HPDE6-E6E7 (cell line): ENCODE results near the gene TCERG1L.
"Not testable (repeated sequence)": the region's sequence is repeated elsewhere in the genome, so short reads cannot be mapped to it uniquely, and the experiment has no call there.

Experiments
- DNase-seq: peaks from one replicate; pipeline ENCODE4 v3.0.0; 2011; ENCODE audit warnings: missing footprints; ENCODE audit errors: extremely low spot score

The TCERG1L gene

DNA sequence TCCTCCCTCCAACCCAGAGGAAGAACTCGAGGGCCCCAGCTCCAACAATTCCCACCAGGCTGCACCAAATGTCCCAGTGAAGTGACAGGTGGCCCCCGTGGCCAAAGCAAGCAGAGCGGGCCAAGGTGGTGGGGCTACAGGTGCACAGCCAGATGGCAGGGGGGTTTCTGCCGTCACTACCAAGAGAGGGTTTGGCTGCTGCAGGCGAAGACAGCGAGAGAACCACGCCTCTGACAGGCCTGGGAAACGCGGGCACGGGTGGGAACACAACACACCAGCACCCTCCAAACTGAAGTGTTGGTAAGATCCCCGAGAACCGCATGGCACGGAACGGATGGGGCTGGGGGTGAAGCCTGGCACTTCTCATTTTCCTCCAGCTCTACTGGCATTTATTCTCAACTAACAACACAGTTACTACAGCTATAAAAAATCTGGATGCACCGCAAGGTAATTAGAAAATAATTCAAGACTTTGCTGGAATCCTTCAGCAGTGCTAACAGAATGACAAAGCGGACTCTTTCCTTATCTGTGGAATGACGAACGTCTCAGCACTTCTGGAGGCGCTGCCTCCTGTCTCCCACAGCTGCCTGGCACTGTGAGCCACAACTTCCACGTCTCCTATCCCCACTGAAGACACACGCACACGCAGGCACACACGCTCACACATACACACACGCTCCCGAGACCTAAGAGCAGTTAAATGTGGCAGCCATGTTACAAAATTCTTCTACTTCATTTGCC lies 167.9 kb downstream of the TCERG1L start:
- no peak for DNase-seq

DNA sequence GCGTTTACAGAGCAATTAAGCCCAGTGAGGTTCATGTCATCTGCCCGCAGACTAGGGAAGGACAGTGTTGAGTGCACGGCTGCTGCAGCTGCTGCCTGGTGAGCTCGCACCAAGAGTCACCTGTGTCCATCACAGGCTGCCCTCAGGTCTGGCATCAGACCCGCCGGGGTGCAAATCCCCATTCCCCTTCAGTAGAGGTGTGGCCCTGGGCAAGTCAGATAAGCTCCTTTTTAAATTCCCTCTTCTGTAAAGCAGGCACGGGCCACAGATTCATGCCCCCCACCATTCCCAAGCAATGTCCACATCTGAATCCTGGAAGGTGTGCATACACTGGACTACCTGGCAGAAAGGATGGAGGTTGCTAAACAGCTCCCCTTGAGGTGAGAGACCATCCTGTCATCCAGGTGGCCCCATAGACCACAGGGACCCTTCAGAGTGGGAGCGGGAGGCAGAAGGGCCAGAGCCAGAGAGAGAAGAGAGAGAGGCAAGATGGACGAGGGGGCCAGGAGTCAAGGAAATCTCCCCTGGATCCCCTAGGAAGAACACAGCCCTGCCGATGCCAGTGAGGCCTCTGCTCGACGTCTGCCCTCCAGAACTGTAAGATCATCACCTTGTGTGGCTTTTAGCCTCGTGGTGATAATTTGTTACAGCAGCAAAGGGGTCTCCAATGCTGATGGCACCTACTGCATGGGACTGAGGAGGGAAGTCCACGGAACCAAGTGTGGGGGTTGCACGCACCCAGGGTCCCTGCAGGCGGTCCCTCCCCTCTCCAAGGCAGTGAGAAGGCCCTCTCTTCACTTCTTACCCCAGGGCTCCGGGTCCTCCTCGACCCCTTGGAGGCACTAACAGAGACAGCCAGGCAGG lies 168.8 kb downstream of the TCERG1L start:
- DNase-seq: no peak

DNA sequence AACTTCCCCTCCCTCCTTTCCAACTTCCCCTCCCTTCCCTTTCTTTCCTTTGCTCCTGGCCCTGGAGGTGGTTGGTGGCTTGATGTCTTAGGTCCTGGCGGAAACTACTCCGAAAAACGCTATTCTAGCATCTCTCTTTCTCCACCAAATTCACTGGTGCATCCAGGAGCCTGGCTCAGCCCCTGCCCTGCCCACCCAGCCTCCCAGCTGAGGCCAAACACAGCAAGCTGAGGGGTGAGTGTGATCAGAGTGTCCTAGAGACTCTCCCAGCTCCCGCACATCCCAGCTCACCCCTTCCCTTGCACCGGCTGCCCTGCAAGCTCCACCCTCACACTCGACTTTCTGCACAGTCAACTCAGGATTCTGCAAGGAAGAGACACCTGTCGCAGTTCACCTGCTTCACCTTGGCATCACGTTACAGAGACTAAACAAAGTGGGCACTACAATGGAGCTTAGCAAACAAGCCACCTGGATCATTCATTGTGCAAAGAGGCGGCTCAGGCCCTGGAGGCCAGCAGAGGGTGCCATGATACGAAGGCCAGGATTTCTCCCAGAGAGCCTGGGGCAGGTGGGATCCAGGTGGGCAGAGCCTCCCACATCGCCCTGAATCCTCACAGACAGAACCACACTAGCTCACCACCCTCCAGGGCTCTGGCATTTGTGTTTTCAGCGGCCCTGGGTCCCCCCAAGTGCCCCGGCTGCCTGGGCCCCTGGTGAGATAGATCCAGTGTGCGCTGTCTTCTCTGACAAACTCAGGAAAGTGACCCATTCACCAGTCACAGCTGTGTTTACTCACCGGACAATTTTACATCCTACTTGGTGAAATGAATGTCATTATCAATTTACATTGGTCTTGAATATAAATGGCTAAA lies 169.6 kb downstream of the TCERG1L start:
- no peak for DNase-seq

DNA sequence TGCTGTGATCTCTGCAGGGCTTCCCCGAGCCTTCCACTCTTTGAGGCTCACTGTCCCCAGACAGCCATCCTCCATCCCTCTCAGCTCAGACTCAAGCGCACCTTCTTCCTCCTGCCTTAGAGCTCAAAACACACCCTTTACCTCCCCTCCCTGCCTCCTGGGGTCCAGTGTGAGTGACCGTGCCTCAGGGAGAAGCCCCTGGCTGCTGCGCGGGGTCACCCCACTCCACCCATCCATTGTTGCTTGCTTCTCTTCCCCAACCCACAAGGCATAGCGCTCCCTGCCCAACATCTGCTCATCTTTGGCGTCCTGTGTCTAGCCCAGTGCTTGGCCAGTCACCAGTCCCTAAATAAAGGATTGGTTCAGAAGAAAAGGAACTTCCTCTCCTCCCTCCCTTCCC lies 170.3 kb downstream of the TCERG1L start:
- no peak for DNase-seq

DNA sequence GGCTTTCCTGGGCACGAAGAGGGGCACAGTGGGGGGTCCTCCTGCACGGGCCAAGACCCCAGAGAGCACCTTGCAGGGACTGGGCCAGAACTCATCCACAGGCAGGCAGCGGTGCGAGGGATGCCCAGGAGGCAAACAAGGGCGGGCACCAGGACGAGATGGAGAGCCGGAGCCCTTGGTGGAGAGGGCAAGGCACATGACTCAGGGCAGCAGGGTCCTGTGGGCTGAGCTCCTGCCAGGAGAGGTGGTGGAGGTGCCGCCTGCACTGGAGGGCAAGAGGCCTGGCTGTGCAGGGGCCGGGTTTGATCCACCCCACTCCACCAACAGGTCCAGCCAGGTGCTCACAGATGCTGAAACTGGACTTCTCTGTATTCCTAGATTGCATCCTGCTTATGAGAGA lies 170.9 kb downstream of the TCERG1L start:
- DNase-seq: no peak

DNA sequence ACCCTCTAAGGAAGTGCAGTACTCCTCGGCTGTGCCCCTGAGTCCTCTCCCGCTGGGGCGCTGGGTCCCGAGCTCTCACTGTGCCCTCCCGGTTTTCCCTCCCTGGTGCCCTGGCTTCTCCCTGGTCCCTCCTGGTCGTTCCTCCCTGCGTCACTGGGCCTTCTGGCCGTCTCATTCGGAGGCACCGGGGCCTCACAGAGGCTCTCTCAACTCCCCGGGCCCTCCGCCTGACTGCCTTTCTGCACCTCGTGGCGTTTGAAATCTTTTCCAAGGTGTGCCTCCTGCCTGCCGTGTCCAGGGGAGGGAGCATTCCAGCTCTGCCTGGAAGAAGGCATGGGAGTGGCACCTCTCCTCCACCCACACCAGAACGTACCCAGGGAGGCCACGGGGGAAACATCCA lies 174.3 kb downstream of the TCERG1L start:
- DNase-seq: no peak

DNA sequence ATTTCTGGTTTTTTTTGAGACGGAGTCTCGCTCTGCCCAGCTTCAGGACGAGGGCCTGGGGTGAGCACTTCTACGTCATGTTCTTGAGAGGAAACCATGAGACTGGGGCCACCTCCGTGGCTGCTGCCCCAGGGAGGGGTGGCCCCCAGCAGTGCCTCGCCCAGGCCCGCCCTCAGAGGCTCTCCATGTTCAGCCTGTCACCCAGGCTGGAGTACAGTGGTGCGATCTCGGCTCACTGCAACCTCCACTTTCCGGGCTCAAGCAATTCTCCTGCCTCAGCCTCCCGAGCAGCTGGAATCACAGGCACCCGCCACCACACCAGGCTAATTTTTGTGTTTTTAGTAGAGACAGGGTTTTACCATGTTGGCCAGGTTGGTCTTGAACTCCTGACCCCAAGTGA lies 175.2 kb downstream of the TCERG1L start:
- DNase-seq: not testable (repeated sequence)

DNA sequence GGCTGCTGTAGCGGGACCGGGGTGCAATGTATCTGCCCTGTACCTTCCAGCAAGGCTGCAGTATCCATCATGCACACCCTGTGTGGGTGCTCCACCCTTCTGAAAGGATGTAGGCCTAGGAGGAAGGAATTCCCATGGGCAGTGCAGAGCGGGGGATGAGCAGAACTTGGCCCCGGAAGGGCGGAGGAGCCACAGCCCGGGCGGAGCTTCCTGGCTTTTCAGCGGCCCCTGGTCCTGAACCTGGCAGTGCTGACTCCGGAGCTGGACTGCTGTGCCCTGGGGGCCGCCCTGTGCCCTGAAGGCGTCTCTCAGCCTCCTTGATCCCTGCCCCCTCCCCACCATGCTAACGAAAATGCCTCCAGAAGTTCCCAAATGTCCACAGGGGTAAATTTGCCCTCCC lies 175.8 kb downstream of the TCERG1L start:
- DNase-seq: no peak

DNA sequence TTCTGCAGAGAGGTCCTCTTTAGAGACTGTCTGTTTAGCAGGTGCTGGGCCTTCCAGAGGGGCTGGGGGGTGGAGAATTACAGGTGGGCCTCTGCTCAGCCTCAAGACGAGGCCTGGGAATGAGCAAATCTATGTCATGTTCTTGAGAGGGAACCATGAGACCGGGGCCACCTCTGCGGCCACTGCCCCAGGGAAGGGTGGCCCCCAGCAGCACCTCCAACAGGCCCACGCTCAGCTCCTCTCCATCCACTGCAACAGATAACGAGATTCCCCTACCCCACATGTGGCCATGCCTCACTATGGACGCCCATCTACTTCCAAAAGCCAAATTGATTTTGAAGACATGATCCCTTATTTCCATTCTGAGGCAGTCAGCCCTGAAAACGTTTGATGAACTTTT lies 176.9 kb downstream of the TCERG1L start:
- no peak for DNase-seq

DNA sequence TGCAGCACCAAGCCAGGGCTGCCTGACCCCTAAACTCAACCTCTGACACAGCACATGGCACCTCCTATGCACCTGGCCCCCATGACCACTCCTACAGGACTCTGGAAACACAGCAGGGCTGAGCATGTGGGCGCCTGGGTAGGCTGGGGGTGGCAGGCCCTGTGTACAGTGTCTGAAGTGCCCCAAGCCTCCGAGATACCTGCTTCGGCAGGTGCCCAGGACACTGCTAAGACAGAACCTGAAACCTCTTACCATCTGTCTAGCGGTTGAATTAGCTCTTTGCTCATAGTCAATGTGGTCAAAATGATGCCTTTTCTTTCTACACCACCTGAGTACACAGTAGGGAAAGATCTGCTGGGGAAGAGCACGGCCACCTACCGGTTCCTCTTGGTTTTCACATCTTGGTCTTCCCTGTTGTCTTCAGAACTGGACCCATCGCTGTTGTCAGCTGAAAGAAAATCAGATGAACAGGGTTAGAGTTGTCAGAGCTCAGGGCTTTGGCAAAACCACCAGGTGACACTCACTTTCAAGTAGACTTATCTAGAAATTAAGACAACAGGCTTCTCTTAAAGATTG lies 177.4 kb downstream of the TCERG1L start:
- no peak for DNase-seq

DNA sequence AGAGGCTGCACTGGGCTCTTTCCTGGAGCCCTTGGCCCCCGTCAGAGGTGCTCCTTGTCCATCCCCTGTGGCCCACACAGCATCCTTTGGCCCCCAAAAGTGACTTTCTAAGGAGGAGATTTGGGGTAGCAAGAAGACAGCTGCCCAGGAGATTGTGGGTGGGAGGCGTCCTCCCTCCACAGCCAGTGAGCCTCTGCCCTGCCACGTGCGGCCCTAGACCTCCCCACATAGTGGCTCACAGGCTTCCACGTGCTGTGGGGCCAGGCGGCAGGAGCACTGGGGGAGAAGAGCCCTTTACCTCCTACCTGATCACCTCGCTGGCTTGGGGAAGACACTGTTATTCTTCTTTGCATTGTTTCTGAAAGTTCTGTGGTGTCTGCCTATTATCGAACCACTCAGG lies 178.8 kb downstream of the TCERG1L start:
- no peak for DNase-seq

DNA sequence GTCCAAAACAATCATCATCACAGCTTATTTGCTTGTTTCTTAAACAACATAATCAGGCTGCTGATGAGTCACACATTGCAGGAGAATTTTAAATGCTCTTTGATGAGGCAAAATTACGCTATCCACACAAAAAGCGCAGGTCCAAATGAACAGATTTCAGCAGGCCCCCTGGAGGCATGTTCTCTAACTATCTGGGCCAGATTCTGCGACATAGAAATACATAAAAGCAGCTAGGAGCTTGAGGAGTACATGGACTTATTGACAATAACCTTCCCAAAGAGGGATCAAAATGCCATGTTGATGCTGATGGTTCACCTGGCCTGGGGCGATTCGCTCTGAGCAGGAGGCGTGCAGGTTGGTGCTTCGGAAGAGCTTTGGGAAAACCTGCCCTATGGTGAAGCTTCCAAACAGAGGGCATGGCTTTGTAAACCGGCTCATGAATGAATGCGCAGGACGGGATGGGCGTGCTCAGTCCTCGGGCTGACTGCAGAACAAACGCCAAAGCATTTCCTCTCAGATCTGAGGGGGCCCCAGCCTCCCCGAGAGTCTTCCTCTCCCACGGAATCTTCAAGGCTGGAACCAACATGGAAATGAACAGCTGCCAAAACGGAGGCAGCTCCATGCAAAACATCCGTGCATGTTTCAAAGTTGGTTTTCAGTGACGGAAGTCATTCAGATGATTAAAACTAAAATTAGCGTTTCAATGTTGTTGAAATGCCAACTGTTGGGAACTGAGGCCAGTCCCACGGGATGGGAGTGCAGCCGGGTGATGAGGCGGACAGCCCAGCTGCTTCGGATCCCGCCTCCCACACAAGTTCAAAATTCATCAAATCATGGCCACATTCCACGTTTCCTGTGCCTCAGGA lies 179.6 kb downstream of the TCERG1L start:
- DNase-seq: no peak

DNA sequence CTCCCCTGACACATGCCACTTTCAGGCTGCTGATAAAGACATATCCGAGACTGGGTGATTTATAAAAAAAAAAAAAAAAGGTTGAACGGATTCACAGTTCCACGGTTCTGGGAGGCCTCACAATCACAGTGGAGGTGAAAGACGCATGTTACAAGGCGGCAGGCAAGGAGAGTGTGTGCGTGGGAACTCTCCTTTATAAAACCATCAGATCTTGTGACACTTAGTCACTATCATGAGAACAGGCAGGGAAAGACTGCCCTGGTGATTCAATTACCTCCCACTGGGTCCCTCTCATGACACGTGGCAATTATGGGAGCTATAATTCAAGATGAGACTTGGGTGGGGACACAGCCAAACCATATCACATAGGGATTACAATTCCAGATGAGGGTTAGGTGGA lies 181.5 kb downstream of the TCERG1L start:
- no peak for DNase-seq

DNA sequence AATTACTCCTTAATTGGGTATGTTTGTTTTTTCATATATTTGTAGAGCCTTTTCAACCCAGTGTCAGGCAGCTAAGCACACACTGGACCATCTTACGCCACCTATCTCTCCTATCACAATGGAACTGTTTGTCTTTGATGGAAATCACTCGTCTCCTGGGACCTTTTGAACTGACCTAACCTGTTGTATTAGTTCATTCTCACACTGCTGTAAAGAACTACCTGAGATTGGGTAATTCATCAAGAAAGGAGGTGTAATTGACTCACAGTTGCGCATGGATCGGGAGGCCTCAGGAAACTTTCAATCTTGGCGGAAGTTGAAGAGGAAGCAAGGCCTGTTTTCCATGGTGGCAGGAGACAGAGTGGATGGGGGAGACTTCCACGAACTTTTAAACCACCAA lies 182.0 kb downstream of the TCERG1L start:
- no peak for DNase-seq

DNA sequence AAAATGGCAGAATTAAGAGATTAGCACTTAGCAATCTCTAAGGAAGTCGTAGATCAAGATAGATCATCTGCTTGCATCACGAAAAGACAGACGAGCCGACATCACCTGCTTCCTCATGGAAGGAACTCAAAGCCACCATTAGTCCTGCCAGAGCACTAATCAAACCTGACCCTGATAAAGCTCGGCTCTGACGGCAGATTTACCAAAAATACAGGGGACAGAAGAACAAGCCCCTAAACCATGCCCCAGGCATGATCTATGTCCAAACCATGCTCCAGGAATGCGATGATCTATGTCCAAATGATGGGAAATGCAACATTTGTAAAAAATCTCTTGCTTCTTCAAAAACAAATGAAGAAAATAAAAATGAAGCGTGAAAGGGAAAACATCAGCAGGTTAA lies 182.8 kb downstream of the TCERG1L start:
- DNase-seq: no peak

DNA sequence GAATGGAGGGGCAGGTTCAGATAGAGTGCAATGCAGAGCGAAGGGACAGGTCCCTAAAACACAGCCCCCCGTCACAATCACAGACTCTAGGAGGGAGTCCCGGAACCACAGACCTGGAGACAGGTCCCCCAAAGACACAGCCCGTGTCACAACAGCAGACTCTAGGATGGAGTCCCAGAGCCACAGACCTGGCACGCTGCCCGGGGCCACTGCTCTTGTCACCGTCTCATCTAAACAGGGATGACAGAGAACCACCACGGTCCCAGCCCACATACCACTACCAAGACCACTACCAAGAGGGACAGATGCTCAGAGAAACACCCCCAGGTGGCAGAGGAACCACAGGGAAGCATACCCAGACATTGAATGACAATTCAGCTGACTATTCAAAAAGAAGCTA lies 183.9 kb downstream of the TCERG1L start:
- no peak for DNase-seq

DNA sequence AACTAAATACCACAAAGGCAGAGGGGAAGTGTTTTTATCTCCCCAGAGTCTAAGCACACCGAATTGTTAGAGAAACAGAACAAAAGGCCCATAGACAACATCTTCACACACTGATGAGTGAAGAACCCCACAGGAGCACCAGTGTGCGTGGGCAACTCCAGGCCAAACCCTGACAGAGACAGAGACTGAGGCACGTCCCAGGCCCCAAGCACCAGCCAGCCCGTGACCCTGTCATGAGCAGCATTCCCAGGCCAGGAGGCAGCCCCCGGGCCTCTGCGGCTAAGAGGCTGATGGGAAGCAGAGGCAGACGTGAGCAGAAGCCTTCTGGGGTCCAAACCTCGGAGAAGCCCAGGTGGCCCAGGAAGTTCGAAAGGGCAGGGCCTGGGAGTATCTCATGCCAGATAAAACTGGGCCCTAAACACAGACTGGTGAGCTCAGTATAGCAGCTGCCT lies 184.4 kb downstream of the TCERG1L start:
- DNase-seq: no peak

DNA sequence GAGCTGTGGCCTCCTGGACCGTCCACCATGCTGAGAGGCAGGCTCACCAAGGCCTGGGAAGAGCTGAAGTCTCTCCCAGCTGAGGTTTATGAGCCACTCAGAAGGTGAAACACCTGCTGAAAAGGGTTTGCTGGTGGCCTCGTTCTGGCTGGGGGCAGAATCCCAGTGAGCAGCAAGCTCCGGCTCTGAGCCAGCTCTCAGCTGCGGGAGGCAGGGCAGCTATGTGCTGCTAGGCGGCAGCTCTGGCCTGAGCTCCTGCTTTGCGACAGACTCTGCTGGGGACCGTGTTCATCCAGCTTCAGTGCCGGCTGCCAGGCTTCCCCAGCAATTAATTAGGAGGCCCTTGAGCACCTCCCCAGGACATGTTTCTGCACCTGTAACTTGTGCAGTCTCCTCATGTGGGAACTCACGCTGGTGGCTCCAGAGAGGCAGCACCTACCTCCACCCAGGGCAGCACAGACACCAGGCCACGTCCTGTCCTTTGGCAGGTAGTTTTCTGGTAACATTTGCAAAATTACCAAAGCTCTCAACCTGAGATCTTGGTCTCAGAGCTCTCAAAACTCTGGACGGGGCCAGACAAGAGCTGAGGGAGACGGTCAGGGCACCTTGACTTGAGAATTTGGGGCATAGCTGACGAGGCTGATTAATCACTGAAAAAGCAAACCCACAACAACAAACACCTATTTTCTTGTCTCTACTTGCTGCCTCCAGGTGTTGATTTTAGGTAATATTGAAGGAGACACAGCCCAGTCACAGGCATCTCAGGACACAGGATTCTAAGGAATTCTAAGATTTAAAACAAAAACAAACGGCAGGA lies 185.0 kb downstream of the TCERG1L start:
- no peak for DNase-seq

DNA sequence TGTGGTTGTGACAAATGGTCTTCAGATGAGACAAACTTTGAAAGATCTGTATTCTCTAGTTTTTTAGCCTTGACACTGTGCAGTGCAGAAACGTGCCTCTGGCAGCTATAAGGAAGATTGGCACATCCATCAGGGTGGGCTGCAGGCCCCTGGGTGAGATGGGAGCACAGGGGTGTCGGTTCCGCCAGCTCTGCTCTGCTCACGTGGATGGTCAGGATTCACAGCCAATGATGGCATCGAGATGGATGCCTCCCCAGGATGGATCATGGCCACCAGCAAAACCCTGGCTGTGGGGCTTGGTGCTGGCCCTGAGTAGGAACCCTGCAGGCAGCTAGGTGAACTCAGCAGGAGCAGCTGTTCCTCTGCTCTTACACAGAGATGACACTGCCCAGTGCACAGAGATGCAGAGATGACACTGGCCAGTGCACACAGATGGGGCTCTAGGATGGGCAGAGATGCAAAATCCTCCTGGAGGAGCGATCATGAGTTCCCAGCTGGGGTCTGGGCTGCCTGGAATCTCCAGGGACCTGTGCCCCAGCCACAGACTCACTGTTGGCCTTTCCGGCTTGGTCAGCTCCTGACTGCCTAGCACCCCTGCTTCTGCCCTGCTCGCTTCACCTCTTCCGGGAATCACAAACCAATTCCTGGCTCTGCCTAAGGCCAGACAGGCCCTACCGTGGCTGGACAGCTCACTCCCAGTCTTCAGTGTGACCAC lies 185.9 kb downstream of the TCERG1L start:
- no peak for DNase-seq
